ENCODE measurements around the gene FIGN.

GRCh38 chr2:163670929-163671328 lies 64.9 kb downstream of the FIGN start:
- no peak for TF ChIP-seq CTCF (conservative IDR thresholded peaks at IDR 0.05)
- no peak for TF ChIP-seq ZFX (IDR thresholded peaks at IDR 0.05)
